ENCODE measurements around the gene PEMT.
"Not testable (repeated sequence)": the region's sequence is repeated elsewhere in the genome, so short reads cannot be mapped to it uniquely, and the experiment has no call there.

The PEMT gene

GRCh38 chr17:17476865-17477467 lies 114.5 kb downstream of the PEMT start, which contains the start of gene MED9:
Gene MED9, plus strand, starts transcription at chr17:17477000. Its CDS starts 42 bp downstream, at chr17:17477042.
- DNase-seq: peak; percentile 95

- no peak for DNase-seq
Observed at GRCh38 chr17:17474341-17474740, 117.2 kb downstream of the PEMT start.

GRCh38 chr17:17472333-17472920 lies 119.1 kb downstream of the PEMT start:
- no peak for DNase-seq

GRCh38 chr17:17469996-17470395 lies 121.5 kb downstream of the PEMT start:
- DNase-seq: no peak

DNA sequence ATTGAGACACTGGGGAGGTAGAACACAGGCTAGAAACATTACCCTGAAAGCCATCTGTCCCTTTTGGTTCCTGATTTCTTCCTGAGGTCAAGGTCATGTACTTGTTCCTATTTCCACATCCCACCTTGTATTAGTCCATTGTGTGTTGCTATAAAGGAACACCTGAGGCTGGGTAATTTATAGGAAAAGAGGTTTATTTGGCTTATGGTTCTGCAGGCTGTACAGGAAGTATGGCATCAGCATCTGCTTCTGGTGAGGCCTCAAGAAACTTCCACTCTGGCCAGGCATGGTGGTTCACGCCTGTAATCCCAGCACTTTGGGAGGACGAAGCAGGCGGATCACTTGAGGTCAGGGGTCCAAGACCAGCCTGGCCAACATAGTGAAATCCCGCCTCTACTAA lies 122.2 kb downstream of the PEMT start:
- no peak for DNase-seq

DNA sequence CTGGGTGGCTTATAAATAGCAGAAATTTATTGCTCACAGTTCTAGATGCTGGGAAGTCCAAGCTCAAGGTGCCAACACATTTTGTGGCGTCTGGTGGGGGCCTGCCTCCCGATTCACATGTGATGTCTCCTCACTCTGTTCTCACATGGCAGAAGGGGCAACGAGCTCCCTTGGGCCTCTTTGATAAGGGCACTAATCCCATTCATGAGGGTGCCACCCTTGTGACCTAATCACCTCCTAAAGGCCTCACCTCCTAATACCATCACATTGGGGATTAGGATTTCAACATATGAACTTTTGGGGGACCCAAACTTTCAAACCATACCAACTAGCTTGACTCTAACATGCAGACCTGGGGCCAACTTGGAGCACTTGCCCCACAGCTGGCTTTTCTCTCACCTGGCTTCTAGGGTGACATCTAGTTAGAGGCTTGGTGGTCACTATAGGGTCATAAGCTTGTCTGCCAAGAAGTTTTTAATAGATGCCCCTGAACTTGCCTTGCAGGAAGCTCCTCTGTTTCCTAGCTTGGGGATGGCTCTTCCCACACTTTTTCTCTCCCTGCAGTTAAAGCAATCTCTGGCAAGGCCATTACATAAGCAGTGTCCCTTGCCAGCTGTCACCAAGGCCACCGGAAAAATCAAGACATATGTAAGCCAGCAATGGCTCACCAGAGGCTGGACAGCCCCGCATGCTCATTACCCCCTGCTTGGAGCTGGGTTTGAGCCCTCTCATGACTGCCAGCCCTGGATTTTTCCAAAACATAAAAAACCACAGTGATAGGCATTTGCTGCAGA lies 123.1 kb downstream of the PEMT start:
- DNase-seq: no peak

GRCh38 chr17:17467720-17468119 lies 123.8 kb downstream of the PEMT start:
- DNase-seq: no peak

DNA sequence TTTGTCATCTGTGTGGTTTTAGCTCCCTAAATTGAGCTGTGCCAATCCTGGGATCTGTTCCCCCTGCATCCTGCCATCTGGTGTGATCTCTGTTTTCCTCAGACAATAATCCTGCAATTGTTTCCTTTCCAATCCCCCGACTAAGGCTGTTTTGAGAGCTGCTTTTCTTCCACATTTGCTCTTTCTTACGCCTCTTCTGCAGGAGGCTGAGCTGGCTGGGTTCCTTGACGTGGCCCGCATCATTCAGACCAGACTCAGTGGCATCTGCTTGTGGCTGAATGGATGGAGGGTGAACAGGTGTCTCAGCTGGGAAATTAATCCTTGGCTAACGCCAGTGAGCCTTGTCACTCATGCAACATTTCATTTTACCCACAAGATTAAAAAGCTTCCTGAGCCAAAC lies 124.5 kb downstream of the PEMT start:
- DNase-seq: no peak

- no peak for DNase-seq
Observed at GRCh38 chr17:17466511-17466910, 125.0 kb downstream of the PEMT start.

- DNase-seq: not testable (repeated sequence)
Observed at GRCh38 chr17:17465878-17466277, 125.6 kb downstream of the PEMT start.

- DNase-seq: no peak
Observed at GRCh38 chr17:17463821-17464220, 127.7 kb downstream of the PEMT start.

DNA sequence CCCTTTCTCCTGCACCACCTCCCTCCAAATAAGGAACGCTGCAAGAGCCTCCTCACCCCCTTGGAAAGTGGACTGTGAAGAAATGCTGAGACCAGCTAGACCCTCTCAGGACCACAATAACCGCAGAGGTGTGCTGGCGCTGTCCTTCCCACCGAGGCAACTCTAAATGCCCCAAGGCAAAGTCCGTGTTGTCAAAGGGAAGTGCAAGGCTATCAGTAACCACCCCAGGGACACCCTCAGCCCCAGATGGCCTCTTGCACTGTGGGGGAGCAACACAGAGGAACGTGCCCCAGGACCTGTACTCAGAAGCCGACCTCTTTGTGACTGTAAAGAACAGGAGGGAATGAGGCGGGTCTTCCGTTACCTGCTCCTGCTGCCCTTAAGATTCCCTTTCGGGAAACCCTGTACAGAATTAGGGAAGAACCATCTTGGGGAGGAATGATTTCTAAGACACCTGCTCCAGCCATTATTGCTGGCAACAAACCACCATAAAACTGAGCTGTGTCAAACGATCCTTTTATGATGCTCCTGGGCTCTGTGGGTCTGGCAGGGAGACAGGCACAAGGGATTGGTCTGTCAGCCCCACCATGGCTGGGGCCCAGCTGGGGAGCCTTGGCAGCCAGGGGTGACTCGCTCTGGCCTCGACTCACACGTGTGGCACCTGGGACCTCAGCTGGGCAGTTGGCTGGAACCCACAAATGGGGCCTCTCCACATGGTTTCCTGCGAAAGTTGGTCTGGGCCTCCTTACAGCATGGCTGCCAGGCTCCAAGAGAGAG lies 129.3 kb downstream of the PEMT start:
- DNase-seq: no peak

- DNase-seq: no peak
Observed at GRCh38 chr17:17460038-17460437, 131.5 kb downstream of the PEMT start.

DNA sequence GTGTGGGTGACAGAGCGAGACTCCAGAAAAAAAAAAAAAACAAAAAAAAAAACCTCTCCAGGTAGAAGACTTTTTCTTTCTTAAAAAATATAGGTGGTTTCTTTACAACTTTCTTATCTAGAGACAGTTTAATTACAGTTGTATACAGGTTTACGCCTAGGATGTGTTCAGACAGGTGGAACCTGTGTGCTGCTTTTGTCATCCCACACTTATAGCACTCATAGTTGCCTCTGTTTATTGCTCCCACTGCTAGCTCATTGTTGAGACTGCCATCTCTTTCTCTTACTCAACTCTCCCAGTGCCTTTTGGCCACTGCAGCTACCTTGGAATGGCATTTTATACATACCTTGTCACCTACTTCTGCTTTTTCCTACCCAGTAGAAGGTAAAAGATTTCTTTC lies 133.8 kb downstream of the PEMT start:
- DNase-seq: no peak

DNA sequence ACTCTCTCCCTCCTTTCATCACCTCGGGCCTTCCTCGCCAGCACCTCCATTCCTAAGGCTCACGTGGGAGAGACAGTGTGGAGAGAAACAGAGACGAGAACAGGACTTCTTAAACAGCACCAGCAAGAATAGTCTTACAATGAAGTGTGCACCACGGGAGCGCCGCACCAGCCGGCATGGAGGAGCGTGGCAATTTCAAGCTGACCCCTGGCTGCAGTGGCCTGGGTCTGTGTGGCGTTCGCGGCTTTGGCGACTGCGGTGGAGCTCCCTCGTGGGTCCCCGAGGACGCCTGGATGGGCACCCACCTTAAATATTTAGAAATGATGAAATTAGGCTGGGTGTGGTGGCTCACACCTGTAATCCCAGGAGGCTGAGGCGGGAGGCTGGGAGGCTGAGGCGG lies 135.3 kb downstream of the PEMT start:
- DNase-seq: no peak

All from suppressor macrophage treated with lipopolysaccharide for 4 hours (primary cell).